Keratinocyte (primary cell): ENCODE results near the gene SAMD4A. TPM values are rescaled to one million over a fixed set of nuclear protein-coding genes. Genes with fewer than 3 reads are reported as not detected.

Source experiments
- DNase-seq: peaks from one replicate; pipeline ENCODE4 v3.0.0-alpha.2; 2011; ENCODE audit warnings: low read depth, missing footprints, low spot score
- FAIRE-seq: peaks from 2 replicates; lab custom pipeline; 2011; peaks lifted over from hg19 to GRCh38; lab: Jason Lieb, UNC
- H2AFZ ChIP-seq: 2 replicates; pipeline ENCODE4 v1.6.0; 2012; ENCODE audit warnings: low read length, control low read depth, inconsistent platforms; ENCODE audit not compliant: control insufficient read depth
- H3K27ac ChIP-seq: 2 replicates; pipeline ENCODE4 v1.5.1; 2011; ENCODE audit warnings: low read length; ENCODE audit not compliant: control insufficient read depth, insufficient read depth
- H3K27me3 ChIP-seq: 3 replicates; pipeline ENCODE4 v1.6.0; 2011; ENCODE audit warnings: low read length; ENCODE audit not compliant: control insufficient read depth, insufficient read depth; ENCODE audit errors: extremely low read depth
- H3K36me3 ChIP-seq, 2 experiments: 2 replicates in 1 of 2; 3 replicates in 1 of 2; pipeline ENCODE4 v1.5.1; 2011; ENCODE audit warnings: low read length in 2 of 2, mild to moderate bottlenecking in 1 of 2; ENCODE audit not compliant: control insufficient read depth in 2 of 2, insufficient read depth in 2 of 2; ENCODE audit errors: extremely low read depth in 1 of 2
- H3K4me1 ChIP-seq: 3 replicates; pipeline ENCODE4 v1.5.1; 2011; ENCODE audit warnings: low read length; ENCODE audit not compliant: control insufficient read depth, insufficient read depth; ENCODE audit errors: extremely low read depth
- H3K4me2 ChIP-seq: 3 replicates; pipeline ENCODE4 v1.6.0; 2011; ENCODE audit warnings: low read depth, low read length; ENCODE audit not compliant: control insufficient read depth, insufficient read depth; ENCODE audit errors: extremely low read depth
- H3K4me3 ChIP-seq, 3 experiments: fragments of 200-600 bp in 1 of 3; sonication (generic) in 1 of 3; 2 replicates in 2 of 3; 3 replicates in 1 of 3; pipeline ENCODE4 v1.5.1; 2011 to 2016; ENCODE audit warnings: low read length in 3 of 3, mild to moderate bottlenecking in 3 of 3, control low read depth in 2 of 3, inconsistent platforms in 1 of 3, low read depth in 1 of 3, mixed read lengths in 1 of 3, mixed run types in 1 of 3, moderate library complexity in 1 of 3; ENCODE audit not compliant: control insufficient read depth in 2 of 3, insufficient read depth in 2 of 3; ENCODE audit errors: extremely low read depth in 1 of 3
- H3K79me2 ChIP-seq: 2 replicates; pipeline ENCODE4 v1.6.0; 2012; ENCODE audit warnings: low read length; ENCODE audit not compliant: control insufficient read depth, insufficient read depth
- H3K9ac ChIP-seq: 3 replicates; pipeline ENCODE4 v1.6.0; 2011; ENCODE audit warnings: low read length; ENCODE audit not compliant: control insufficient read depth, insufficient read depth; ENCODE audit errors: extremely low read depth
- H3K9me1 ChIP-seq: 3 replicates; pipeline ENCODE4 v1.6.0; 2011; ENCODE audit warnings: low read length; ENCODE audit not compliant: control insufficient read depth, insufficient read depth; ENCODE audit errors: extremely low read depth
- H3K9me3 ChIP-seq: 2 replicates; pipeline ENCODE4 v1.5.1; 2012; ENCODE audit warnings: low read depth, low read length; ENCODE audit not compliant: control insufficient read depth
- H4K20me1 ChIP-seq: 3 replicates; pipeline ENCODE4 v1.6.0; 2011; ENCODE audit warnings: low read length; ENCODE audit not compliant: control insufficient read depth, insufficient read depth; ENCODE audit errors: extremely low read depth
- EZH2 ChIP-seq: IDR thresholded peaks from one replicate; pipeline ENCODE4 v1.6.1; 2012; ENCODE audit warnings: inconsistent platforms, mild to moderate bottlenecking, low read length, moderate library complexity
- dilution Hi-C: fragments of 300-500 bp; cut with MboI; formaldehyde crosslinking; loops from one replicate; pipeline ENCODE4 v1.7.0; 2020; ENCODE audit warnings: low sequenced_read_pairs; ENCODE audit not compliant: extremely low pct_ligation_motif_present
- polyA plus RNA-seq, 5 experiments: library from polyadenylated mRNA; depleted of rRNA in 3 of 5; stranded (reverse) in 3 of 5; stranded (forward) in 1 of 5; unstranded in 1 of 5; fragments of >200 nt; gene quantifications; 1 replicate in 1 of 5; 2 replicates in 3 of 5; 3 replicates in 1 of 5; pipeline versions ENCODE4 v1.2.1 to v1.2.3, GENCODE V29; 2011 to 2012; ENCODE audit warnings: missing spikeins in 2 of 5, low read depth in 1 of 5, low replicate concordance in 1 of 5
- TF ChIP-seq, protein P1 (sequence below), 3 experiments: IDR thresholded peaks in 1 of 3; conservative IDR thresholded peaks in 1 of 3; optimal IDR thresholded peaks in 1 of 3; 2 replicates in 2 of 3; 3 replicates in 1 of 3; pipeline versions ENCODE3 to v1.5.1; 2011; ENCODE audit warnings: low read length in 3 of 3, mild to moderate bottlenecking in 3 of 3, moderate library complexity in 2 of 3, control low read depth in 1 of 3, inconsistent platforms in 1 of 3; ENCODE audit not compliant: insufficient read depth in 2 of 3; ENCODE audit errors: extremely low read depth in 1 of 3

SAMD4A gene
- polyA plus RNA-seq, 1 donor (not counting 4 experiments of a cell fraction or from before 2014, with no cell fraction given) = 16.2 TPM

DNA sequence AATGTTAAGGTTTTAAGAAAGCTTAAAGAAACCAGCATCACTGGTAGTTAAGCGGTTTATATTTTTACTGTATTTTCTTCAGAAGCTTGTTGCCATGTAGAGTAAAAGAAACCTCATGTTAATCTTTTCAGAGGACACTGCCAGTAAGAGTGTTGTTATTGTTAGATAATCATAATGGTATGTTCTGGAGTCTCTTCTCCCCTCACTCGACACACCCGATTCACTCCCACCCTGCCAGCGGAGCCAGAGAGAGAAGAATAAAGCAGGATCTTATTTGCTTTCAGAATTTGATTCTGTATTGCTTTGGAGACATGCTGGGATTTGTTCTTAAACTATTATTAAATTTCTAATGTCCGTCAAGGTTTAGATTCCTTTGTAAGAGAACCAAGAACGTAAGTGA, 113.7 kb downstream of the SAMD4A start:
- FAIRE-seq (no peak), DNase-seq (no peak)
- no peaks in the 10 kb centered on the region for H4K20me1 ChIP-seq
- H3K36me3 ChIP-seq = peaks cover 0 to 1% of the 10 kb centered on the region in 2 experiments
- no peak overlapping the region for H3K4me3 ChIP-seq
- H3K9ac ChIP-seq = no peak overlapping the region
- H3K9me3 ChIP-seq = no peaks in the 10 kb centered on the region
- no peak overlapping the region for H3K4me2 ChIP-seq
- peaks cover 65% of the 10 kb centered on the region for H3K4me1 ChIP-seq
- TF ChIP-seq EZH2 = no peak
- TF ChIP-seq, protein P1, sequence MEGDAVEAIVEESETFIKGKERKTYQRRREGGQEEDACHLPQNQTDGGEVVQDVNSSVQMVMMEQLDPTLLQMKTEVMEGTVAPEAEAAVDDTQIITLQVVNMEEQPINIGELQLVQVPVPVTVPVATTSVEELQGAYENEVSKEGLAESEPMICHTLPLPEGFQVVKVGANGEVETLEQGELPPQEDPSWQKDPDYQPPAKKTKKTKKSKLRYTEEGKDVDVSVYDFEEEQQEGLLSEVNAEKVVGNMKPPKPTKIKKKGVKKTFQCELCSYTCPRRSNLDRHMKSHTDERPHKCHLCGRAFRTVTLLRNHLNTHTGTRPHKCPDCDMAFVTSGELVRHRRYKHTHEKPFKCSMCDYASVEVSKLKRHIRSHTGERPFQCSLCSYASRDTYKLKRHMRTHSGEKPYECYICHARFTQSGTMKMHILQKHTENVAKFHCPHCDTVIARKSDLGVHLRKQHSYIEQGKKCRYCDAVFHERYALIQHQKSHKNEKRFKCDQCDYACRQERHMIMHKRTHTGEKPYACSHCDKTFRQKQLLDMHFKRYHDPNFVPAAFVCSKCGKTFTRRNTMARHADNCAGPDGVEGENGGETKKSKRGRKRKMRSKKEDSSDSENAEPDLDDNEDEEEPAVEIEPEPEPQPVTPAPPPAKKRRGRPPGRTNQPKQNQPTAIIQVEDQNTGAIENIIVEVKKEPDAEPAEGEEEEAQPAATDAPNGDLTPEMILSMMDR (optimal IDR thresholded peaks at IDR 0.05 in 1 of 3, IDR thresholded peaks at IDR 0.05 in 1 of 3, conservative IDR thresholded peaks at IDR 0.05 in 1 of 3; ENCODE audit: extremely low read depth in 1 of 3, insufficient read depth in 2 of 3, low read length in 3 of 3) = no peak
- H3K79me2 ChIP-seq = peaks cover 33% of the 10 kb centered on the region
- no peak overlapping the region for H2AFZ ChIP-seq
- dilution Hi-C loops = no loop called here
- H3K27ac ChIP-seq = no peak overlapping the region
- peaks cover 4% of the 10 kb centered on the region for H3K9me1 ChIP-seq
- H3K27me3 ChIP-seq = no peaks in the 10 kb centered on the region

DNA sequence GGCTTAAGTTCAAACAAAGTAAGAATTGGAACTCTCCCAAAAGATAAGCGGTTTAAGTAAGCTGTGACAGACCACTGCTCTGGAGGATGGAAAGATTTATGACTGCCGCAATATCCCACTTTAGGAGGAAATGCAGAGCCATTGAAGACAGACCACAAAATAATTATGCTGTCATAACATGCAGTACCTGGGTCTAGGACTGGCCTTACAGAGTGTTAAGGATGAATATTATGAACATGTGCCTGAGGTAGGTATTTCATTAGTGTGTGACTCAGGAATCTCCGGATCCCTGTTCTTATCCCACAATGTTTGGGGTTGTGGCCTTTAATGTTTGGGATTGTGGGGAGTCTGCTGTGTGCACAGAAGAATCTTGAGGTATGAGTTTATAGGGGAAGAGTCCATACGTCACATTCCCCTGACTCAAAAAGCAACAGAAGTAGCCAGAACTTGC, 114.9 kb downstream of the SAMD4A start:
- TF ChIP-seq, protein P1 (optimal IDR thresholded peaks at IDR 0.05 in 1 of 3, IDR thresholded peaks at IDR 0.05 in 1 of 3, conservative IDR thresholded peaks at IDR 0.05 in 1 of 3; ENCODE audit: extremely low read depth in 1 of 3, insufficient read depth in 2 of 3, low read length in 3 of 3) = no peak
- TF ChIP-seq EZH2 = no peak
- Histone ChIP-seq H3K4me2 (peak overlapping the region; percentile 61), H3K9me3 (no peaks in the 10 kb centered on the region), H2AFZ (no peak overlapping the region), H3K36me3 (peaks cover 0 to 1% of the 10 kb centered on the region in 2 experiments), H4K20me1 (no peaks in the 10 kb centered on the region), H3K9me1 (peaks cover 4% of the 10 kb centered on the region), H3K4me3 (no peak overlapping the region), H3K4me1 (peaks cover 60% of the 10 kb centered on the region), H3K27me3 (no peaks in the 10 kb centered on the region), H3K79me2 (peaks cover 39% of the 10 kb centered on the region), H3K27ac (peak overlapping the region; percentile 84), H3K9ac (peak overlapping the region; percentile 62)
- no peak for DNase-seq
- FAIRE-seq = peak; percentile 90
- dilution Hi-C loops = no loop called here
